ENCODE results near the gene CENPK. TPM values are rescaled to one million over a fixed set of nuclear protein-coding genes. Genes with fewer than 3 reads are reported as not detected.

The CENPK gene
- total RNA-seq, 1 experiment from 2014 or later = 34.2 TPM

DNA sequence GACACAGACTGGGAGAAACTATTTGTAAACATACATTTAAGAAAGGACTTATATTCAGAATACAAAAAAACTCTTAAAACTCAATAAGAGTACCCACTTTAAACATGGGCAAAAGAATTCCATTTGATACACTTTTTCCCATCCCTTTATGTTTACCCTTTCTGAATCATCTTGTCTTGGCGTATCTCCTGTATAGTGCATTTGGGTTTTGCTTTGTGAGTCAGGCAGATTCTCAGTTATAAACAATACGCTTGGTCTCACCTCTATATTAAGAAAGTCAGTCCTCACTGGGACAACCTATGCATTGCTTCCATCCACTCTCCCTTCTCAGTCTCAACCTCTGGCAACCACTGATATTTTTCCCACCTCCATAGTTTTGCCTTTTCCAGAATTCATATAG, 54.0 kb downstream of the CENPK start:
- no peak for TF ChIP-seq POLR2AphosphoS5 (IDR thresholded peaks at IDR 0.05; ENCODE audit: low read depth, low read length)
- TF ChIP-seq REST (IDR thresholded peaks at IDR 0.05; ENCODE audit: insufficient read depth in 1 of 2, low read depth in 2 of 2, low read length in 1 of 2) = no peak
- no peak for TF ChIP-seq SIN3A (IDR thresholded peaks at IDR 0.05; ENCODE audit: borderline replicate concordance, insufficient read depth, low read depth, low read length)
- no peak for TF ChIP-seq CTCF (IDR thresholded peaks at IDR 0.05)
- no peak for TF ChIP-seq TCF7L2 (IDR thresholded peaks at IDR 0.05; ENCODE audit: low read depth, low read length)
- Histone ChIP-seq H3K4me1 (ENCODE audit: control insufficient read depth, insufficient read depth, low read length) (no peaks in the 10 kb centered on the region), H3K9me3 (ENCODE audit: control insufficient read depth, insufficient read depth, low read depth, low read length) (no peaks in the 10 kb centered on the region), H3K27me3 (ENCODE audit: control insufficient read depth, insufficient read depth, low read length) (no peaks in the 10 kb centered on the region), H3K4me3 (ENCODE audit: low read depth in 2 of 2, low read length in 2 of 2) (no peak overlapping the region), H3K27ac (ENCODE audit: low read length) (no peak overlapping the region), H3K36me3 (ENCODE audit: control insufficient read depth, insufficient read depth, low read length) (no peaks in the 10 kb centered on the region)
- intact Hi-C loops (cut with micrococcal nuclease; ENCODE audit: unreplicated experiment) = no loop called here
- ATAC-seq (no peak), DNase-seq (ENCODE audit: low read depth, low spot score) (no peak)
- ChIA-PET POLR2A (no interaction called here), CTCF (no interaction called here)
- BruUV-seq (replicated peaks) = no TSS peak
- in situ Hi-C loops (cut with HindIII; ENCODE audit: low pct_unique_long_range_greater_than_20kb, low sequenced_read_pairs) = no loop called here

DNA sequence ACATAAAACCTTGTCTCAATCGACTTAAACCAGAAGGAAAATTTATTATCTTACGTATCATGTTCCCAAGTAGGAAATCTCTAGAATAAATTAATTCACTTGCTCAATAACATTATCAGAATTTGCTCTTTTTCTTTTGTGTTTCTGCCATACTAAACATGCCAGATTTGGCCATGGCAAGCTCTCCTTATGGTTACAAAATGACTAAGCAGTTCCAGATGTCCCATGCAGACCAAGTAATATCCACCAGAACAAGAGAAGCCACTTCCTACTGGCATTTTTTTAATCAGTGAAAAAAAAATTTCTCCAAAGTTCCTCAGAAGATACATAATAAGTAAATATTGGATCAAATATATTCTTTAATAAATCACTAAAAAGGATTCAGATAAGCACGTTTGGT, 56.0 kb downstream of the CENPK start:
- in situ Hi-C loops (cut with HindIII; ENCODE audit: low pct_unique_long_range_greater_than_20kb, low sequenced_read_pairs) = no loop called here
- no TSS peak for BruUV-seq (replicated peaks)

More for the DNA sequence above, 56.0 kb downstream of the CENPK start:
- DNase-seq (ENCODE audit: low read depth, low spot score) (no peak), ATAC-seq (no peak)
- Histone ChIP-seq H3K36me3 (ENCODE audit: control insufficient read depth, insufficient read depth, low read length) (no peaks in the 10 kb centered on the region), H3K4me3 (ENCODE audit: low read depth in 2 of 2, low read length in 2 of 2) (no peak overlapping the region), H3K27ac (ENCODE audit: low read length) (no peak overlapping the region), H3K27me3 (ENCODE audit: control insufficient read depth, insufficient read depth, low read length) (no peaks in the 10 kb centered on the region), H3K4me1 (ENCODE audit: control insufficient read depth, insufficient read depth, low read length) (no peaks in the 10 kb centered on the region), H3K9me3 (ENCODE audit: control insufficient read depth, insufficient read depth, low read depth, low read length) (no peaks in the 10 kb centered on the region)
- TF ChIP-seq REST (IDR thresholded peaks at IDR 0.05; ENCODE audit: insufficient read depth in 1 of 2, low read depth in 2 of 2, low read length in 1 of 2) = no peak
- no peak for TF ChIP-seq CTCF (IDR thresholded peaks at IDR 0.05)
- TF ChIP-seq TCF7L2 (IDR thresholded peaks at IDR 0.05; ENCODE audit: low read depth, low read length) = no peak
- no peak for TF ChIP-seq SIN3A (IDR thresholded peaks at IDR 0.05; ENCODE audit: borderline replicate concordance, insufficient read depth, low read depth, low read length)
- TF ChIP-seq POLR2AphosphoS5 (IDR thresholded peaks at IDR 0.05; ENCODE audit: low read depth, low read length) = no peak
- intact Hi-C loops (cut with micrococcal nuclease; ENCODE audit: unreplicated experiment) = no loop called here
- CTCF ChIA-PET = no interaction called here
- POLR2A ChIA-PET = no interaction called here

All from Panc1 (cell line).